ENCODE data around the gene KDM5A.
"Not testable (repeated sequence)": the region's sequence is repeated elsewhere in the genome, so short reads cannot be mapped to it uniquely, and the experiment has no call there.

KDM5A gene

GRCh38 chr12:331287-331686 lies 57.8 kb downstream of the KDM5A start:
- DNase-seq = no peak

GRCh38 chr12:325906-326305 lies 63.2 kb downstream of the KDM5A start:
- no peak for DNase-seq

- DNase-seq = no peak
These were observed 65.6 kb downstream of the KDM5A start for GRCh38 chr12:323507-323906.

GRCh38 chr12:321606-322326 lies 67.4 kb downstream of the KDM5A start:
- DNase-seq = no peak

GRCh38 chr12:318759-319515 lies 70.2 kb downstream of the KDM5A start:
- DNase-seq = no peak

GRCh38 chr12:308511-308910 lies 80.6 kb downstream of the KDM5A start:
- DNase-seq = no peak

- DNase-seq = no peak
These were observed 81.7 kb downstream of the KDM5A start for GRCh38 chr12:307406-307805.

- DNase-seq = no peak
These were observed 84.3 kb downstream of the KDM5A start for GRCh38 chr12:304805-305204.

- not testable (repeated sequence) for DNase-seq
These were observed 86.4 kb downstream of the KDM5A start for GRCh38 chr12:302766-303165.

- not testable (repeated sequence) for DNase-seq
These were observed 89.0 kb downstream of the KDM5A start for GRCh38 chr12:300166-300565.

- DNase-seq = not testable (repeated sequence)
These were observed 89.6 kb downstream of the KDM5A start for GRCh38 chr12:299511-299910.

GRCh38 chr12:298059-298458 lies 91.1 kb downstream of the KDM5A start:
- not testable (repeated sequence) for DNase-seq

- DNase-seq = no peak
These were observed 94.0 kb downstream of the KDM5A start for GRCh38 chr12:295132-295531.

- DNase-seq = no peak
These were observed 95.9 kb downstream of the KDM5A start for GRCh38 chr12:293199-293598.

- no peak for DNase-seq
These were observed 96.9 kb downstream of the KDM5A start for GRCh38 chr12:292186-292585.

- DNase-seq = no peak
These were observed 97.9 kb downstream of the KDM5A start for GRCh38 chr12:291153-291723.

GRCh38 chr12:288687-289086 lies 100.4 kb downstream of the KDM5A start:
- no peak for DNase-seq

GRCh38 chr12:286531-287300 lies 102.4 kb downstream of the KDM5A start:
- no peak for DNase-seq

- DNase-seq = no peak
These were observed 111.1 kb downstream of the KDM5A start for GRCh38 chr12:278046-278445.

GRCh38 chr12:275812-276211 lies 113.3 kb downstream of the KDM5A start:
- no peak for DNase-seq

GRCh38 chr12:273382-273781 lies 115.7 kb downstream of the KDM5A start:
- DNase-seq = no peak

GRCh38 chr12:272942-273341 lies 116.2 kb downstream of the KDM5A start:
- no peak for DNase-seq

- no peak for DNase-seq
These were observed 118.0 kb downstream of the KDM5A start for GRCh38 chr12:271161-271560.
